B cell (primary cell): ENCODE measurements around the gene XYLB.

Experiments used
- CTCF ChIP-seq: fragments of 200-600 bp; IDR thresholded peaks from one replicate; pipeline ENCODE4 v1.8.0; 2022; ENCODE audit warnings: antibody characterized with exemption, mild to moderate bottlenecking
- EZH2 ChIP-seq: IDR thresholded peaks from 2 replicates; pipeline ENCODE4 v1.6.1; 2012; ENCODE audit warnings: borderline replicate concordance, low read depth, mild to moderate bottlenecking, moderate library complexity, low read length; ENCODE audit not compliant: insufficient read depth, poor library complexity, severe bottlenecking

DNA sequence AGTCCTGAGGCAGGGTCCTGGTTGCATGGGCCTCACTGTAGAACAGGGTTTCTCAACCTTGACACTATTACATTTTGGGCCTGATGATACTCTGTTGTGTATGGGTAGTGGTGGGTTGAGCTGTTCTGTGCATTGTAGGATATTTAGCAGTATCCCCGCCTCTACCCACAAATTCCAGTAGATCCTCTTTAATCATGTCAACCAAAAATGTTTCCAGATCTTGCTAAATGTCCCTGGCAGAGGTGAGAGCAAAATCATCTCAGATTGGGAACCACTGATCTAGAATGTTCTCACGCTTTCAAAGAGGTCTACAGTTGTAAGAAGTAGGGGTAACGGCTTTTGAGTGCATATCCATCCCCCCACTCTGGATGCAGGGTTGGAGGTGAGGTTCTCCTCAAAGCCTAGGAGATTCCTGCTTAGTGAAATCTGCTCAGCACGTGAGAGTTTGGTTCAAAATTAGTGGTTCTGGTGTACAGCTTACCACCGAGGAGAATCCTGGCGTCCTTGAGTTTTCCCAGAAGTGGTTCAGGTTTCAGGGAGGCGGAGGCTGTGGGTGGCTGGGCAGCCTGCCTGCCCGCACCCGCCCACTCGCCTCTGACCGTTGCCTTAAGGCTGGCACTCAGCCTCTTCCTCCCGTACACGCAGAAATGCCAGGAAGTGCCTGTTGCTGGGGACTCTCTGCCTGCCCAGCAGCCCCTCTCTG is 112.4 kb downstream of the XYLB start:
- TF ChIP-seq CTCF (no peak), EZH2 (no peak)
